Right lobe of liver (tissue), 4 donors: ENCODE data around the gene BLID.

Source experiments
- POLR2A ChIP-seq: fragments of 450-650 bp; IDR thresholded peaks from one replicate; pipeline ENCODE4 v1.6.1; 2017; ENCODE audit warnings: antibody characterized with exemption, mild to moderate bottlenecking
- TF ChIP-seq, protein P1 (sequence below), 4 donors: fragments of 200-600 bp in 3 of 4; fragments of 450-650 bp in 1 of 4; IDR thresholded peaks; one replicate each; pipeline versions ENCODE4 v1.5.1 to v1.8.0; 2016 to 2022; ENCODE audit warnings: antibody characterized with exemption in 4 of 4, mild to moderate bottlenecking in 2 of 4
- donor health status: DM: no; HTN: no; CAD: no.
- donor health status: DM: no; HTN: no; CAD: no.
- donor health status: DM: no; HTN: yes; CAD: no.

DNA sequence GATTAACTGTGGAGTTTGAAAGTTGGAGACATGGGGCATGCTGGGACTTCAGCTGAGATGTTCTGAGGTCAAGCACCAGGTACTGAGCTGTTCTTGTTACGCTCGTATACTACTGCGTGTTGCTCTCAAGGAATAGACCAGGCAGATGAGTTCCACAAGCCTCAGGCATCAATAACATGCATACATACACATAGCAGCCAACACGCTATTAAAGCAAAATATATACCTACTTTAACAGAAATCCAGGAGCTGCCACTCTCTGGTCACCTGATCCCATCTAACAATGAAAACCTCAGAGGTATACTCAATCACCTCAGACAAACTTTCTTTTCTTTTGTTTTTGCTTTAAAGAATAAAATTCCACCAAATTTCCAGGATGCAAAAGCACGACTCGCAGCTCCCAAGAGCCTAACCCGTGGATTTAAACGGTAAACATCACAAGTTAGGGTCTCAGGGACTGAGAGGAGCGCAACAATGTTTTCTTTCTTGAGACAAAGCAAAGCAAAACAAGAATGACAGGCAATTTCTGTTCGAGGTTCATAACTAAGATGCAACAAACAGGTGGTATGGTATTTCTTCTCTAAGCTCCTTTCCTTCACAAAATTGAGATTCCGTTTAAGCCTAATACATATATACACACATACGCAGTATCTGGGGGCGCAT is 16.5 kb downstream of the BLID start:
- TF ChIP-seq, protein P1, sequence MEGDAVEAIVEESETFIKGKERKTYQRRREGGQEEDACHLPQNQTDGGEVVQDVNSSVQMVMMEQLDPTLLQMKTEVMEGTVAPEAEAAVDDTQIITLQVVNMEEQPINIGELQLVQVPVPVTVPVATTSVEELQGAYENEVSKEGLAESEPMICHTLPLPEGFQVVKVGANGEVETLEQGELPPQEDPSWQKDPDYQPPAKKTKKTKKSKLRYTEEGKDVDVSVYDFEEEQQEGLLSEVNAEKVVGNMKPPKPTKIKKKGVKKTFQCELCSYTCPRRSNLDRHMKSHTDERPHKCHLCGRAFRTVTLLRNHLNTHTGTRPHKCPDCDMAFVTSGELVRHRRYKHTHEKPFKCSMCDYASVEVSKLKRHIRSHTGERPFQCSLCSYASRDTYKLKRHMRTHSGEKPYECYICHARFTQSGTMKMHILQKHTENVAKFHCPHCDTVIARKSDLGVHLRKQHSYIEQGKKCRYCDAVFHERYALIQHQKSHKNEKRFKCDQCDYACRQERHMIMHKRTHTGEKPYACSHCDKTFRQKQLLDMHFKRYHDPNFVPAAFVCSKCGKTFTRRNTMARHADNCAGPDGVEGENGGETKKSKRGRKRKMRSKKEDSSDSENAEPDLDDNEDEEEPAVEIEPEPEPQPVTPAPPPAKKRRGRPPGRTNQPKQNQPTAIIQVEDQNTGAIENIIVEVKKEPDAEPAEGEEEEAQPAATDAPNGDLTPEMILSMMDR (IDR thresholded peaks at IDR 0.05), result no peak
- TF ChIP-seq POLR2A, result no peak
